ENCODE data around the gene CDC42BPB. TPM values are rescaled to one million over a fixed set of nuclear protein-coding genes. Genes with fewer than 3 reads are reported as not detected.
A peak's percentile ranks its signal among the peaks of the same experiment; 100 is the strongest.

CDC42BPB gene
- total RNA-seq, 1 donor from 2014 or later: 55.0 TPM

GRCh38 chr14:102977475-102977874 is 79.9 kb downstream of the CDC42BPB start:
- FAIRE-seq (peak; percentile 23), DNase-seq (ENCODE audit: low read depth) (no peak)
- H3K36me3 ChIP-seq (ENCODE audit: control insufficient read depth, insufficient read depth, low read length): peaks cover 29% of the 10 kb centered on the region
- no peak for TF ChIP-seq CTCF (IDR thresholded peaks at IDR 0.05; ENCODE audit: insufficient read depth, low read length, severe bottlenecking)
- no peak overlapping the region for H3K4me3 ChIP-seq (ENCODE audit: low read depth, low read length)
- H3K27me3 ChIP-seq (ENCODE audit: control insufficient read depth, insufficient read depth, low read length): no peaks in the 10 kb centered on the region

GRCh38 chr14:102975662-102976061 is 81.7 kb downstream of the CDC42BPB start:
- TF ChIP-seq CTCF (IDR thresholded peaks at IDR 0.05; ENCODE audit: insufficient read depth, low read length, severe bottlenecking): no peak
- Histone ChIP-seq H3K4me3 (ENCODE audit: low read depth, low read length) (no peak overlapping the region), H3K36me3 (ENCODE audit: control insufficient read depth, insufficient read depth, low read length) (peaks cover 31% of the 10 kb centered on the region), H3K27me3 (ENCODE audit: control insufficient read depth, insufficient read depth, low read length) (no peaks in the 10 kb centered on the region)
- FAIRE-seq (no peak), DNase-seq (ENCODE audit: low read depth) (no peak)

- Histone ChIP-seq H3K27me3 (ENCODE audit: control insufficient read depth, insufficient read depth, low read length) (no peaks in the 10 kb centered on the region), H3K36me3 (ENCODE audit: control insufficient read depth, insufficient read depth, low read length) (peaks cover 37% of the 10 kb centered on the region), H3K4me3 (ENCODE audit: low read depth, low read length) (no peak overlapping the region)
- DNase-seq (ENCODE audit: low read depth) (no peak), FAIRE-seq (no peak)
- no peak for TF ChIP-seq CTCF (IDR thresholded peaks at IDR 0.05; ENCODE audit: insufficient read depth, low read length, severe bottlenecking)
Measured at GRCh38 chr14:102973706-102974285, 83.6 kb downstream of the CDC42BPB start.

GRCh38 chr14:102971836-102972606 is 85.3 kb downstream of the CDC42BPB start:
- peaks cover 41% of the 10 kb centered on the region for H3K36me3 ChIP-seq (ENCODE audit: control insufficient read depth, insufficient read depth, low read length)
- TF ChIP-seq CTCF (IDR thresholded peaks at IDR 0.05; ENCODE audit: insufficient read depth, low read length, severe bottlenecking): no peak

GRCh38 chr14:102971314-102971713 is 86.0 kb downstream of the CDC42BPB start:
- no peaks in the 10 kb centered on the region for H3K27me3 ChIP-seq (ENCODE audit: control insufficient read depth, insufficient read depth, low read length)
- DNase-seq (ENCODE audit: low read depth): no peak
- peaks cover 45% of the 10 kb centered on the region for H3K36me3 ChIP-seq (ENCODE audit: control insufficient read depth, insufficient read depth, low read length)
- no peak for TF ChIP-seq CTCF (IDR thresholded peaks at IDR 0.05; ENCODE audit: insufficient read depth, low read length, severe bottlenecking)
- H3K4me3 ChIP-seq (ENCODE audit: low read depth, low read length): no peak overlapping the region
- FAIRE-seq: no peak

More at GRCh38 chr14:102971836-102972606, 85.3 kb downstream of the CDC42BPB start:
- no peak for DNase-seq (ENCODE audit: low read depth)
- Histone ChIP-seq H3K4me3 (ENCODE audit: low read depth, low read length) (no peak overlapping the region), H3K27me3 (ENCODE audit: control insufficient read depth, insufficient read depth, low read length) (no peaks in the 10 kb centered on the region)
- no peak for FAIRE-seq

Measured in bronchial epithelial cell (primary cell).